C4-2B (cell line): ENCODE data around the gene DGKH.

Source experiments
- CTCF ChIP-seq: fragments of 450-650 bp; conservative IDR thresholded peaks from 2 replicates; pipeline ENCODE4 v1.5.1; 2017; ENCODE audit warnings: mild to moderate bottlenecking
- ZFX ChIP-seq: fragments of 450-650 bp; IDR thresholded peaks from 2 replicates; pipeline ENCODE4 v1.6.1; 2017

GRCh38 chr13:42066542-42066941 is 18.1 kb downstream of the DGKH start:
- TF ChIP-seq CTCF: no peak
- no peak for TF ChIP-seq ZFX
